ENCODE results near the gene LRRK1.

- TF ChIP-seq CTCF (IDR thresholded peaks at IDR 0.05) = no peak
- TF ChIP-seq POLR2A (IDR thresholded peaks at IDR 0.05) = no peak
These were observed 147.6 kb downstream of the LRRK1 start for GRCh38 chr15:101066501-101067408.

Data from gastroesophageal sphincter (tissue), 3 donors.